B cell (primary cell): Measurements from ENCODE around the gene GSC2. TPM values are rescaled to one million over a fixed set of nuclear protein-coding genes. Genes with fewer than 3 reads are reported as not detected.

Experiments used
- ATAC-seq: fragments of 200-7000 bp; cut with Tn5 transposase; one replicate; pipeline ENCODE4 v1.10.0; 2021; ENCODE audit warnings: low read depth, mild to moderate bottlenecking, moderate number of reproducible peaks, moderate library complexity
- CTCF ChIA-PET: fragments of 350-600 bp; sonication (Branson Sonifier 250); formaldehyde crosslinking; loops from one replicate; lab custom pipeline; 2021; ENCODE audit warnings: antibody characterized with exemption, inconsistent platforms; lab: Charles Lee
- POLR2A ChIA-PET: fragments of 350-600 bp; sonication (Branson Sonifier 250); formaldehyde crosslinking; loops from one replicate; lab custom pipeline; 2021; ENCODE audit warnings: antibody characterized with exemption; lab: Charles Lee
- DNase-seq: peaks from one replicate; pipeline ENCODE4 v3.0.0; 2013
- H2AFZ ChIP-seq: 2 replicates; pipeline ENCODE4 v1.6.1; 2012; ENCODE audit warnings: mild to moderate bottlenecking, low read depth, low read length; ENCODE audit not compliant: insufficient read depth, poor library complexity, severe bottlenecking
- H3K27ac ChIP-seq, 2 donors: 1 replicate in 1 of 2; 2 replicates in 1 of 2; pipeline ENCODE4 v1.5.1; 2012 to 2013; ENCODE audit warnings: low read length in 2 of 2, mild to moderate bottlenecking in 2 of 2, moderate library complexity in 1 of 2
- H3K27me3 ChIP-seq, 4 experiments: fragments of 200-600 bp in 1 of 4; sonication (generic) in 1 of 4; replicated peaks in 1 of 4; 1 replicate in 2 of 4; 2 replicates in 2 of 4; pipeline versions ENCODE4 v1.6.1 to v1.7.0; 2013 to 2016; ENCODE audit warnings: low read length in 3 of 4, mild to moderate bottlenecking in 2 of 4, mixed read lengths in 1 of 4, moderate library complexity in 1 of 4; ENCODE audit not compliant: insufficient read depth in 4 of 4, control insufficient read depth in 3 of 4; ENCODE audit errors: control extremely low read depth in 1 of 4
- H3K36me3 ChIP-seq, 2 experiments: replicated peaks in 1 of 2; 1 replicate in 1 of 2; 2 replicates in 1 of 2; pipeline versions ENCODE4 v1.6.1 to v1.7.1; 2013; ENCODE audit warnings: low read length in 1 of 2; ENCODE audit not compliant: insufficient read depth in 2 of 2, control insufficient read depth in 1 of 2; ENCODE audit errors: control extremely low read depth in 1 of 2, extremely low read depth in 1 of 2
- H3K4me1 ChIP-seq, 2 donors: fragments of 200-600 bp in 1 of 2; sonication (generic) in 1 of 2; 1 replicate in 1 of 2; 2 replicates in 1 of 2; pipeline versions ENCODE4 v1.5.1 to v1.6.1; 2013 to 2017; ENCODE audit warnings: low read length in 2 of 2; ENCODE audit not compliant: control insufficient read depth in 2 of 2, insufficient read depth in 2 of 2
- H3K4me2 ChIP-seq: replicated peaks from 2 replicates; pipeline ENCODE3; 2012; ENCODE audit warnings: mild to moderate bottlenecking, low read depth, low read length; ENCODE audit not compliant: poor library complexity, severe bottlenecking
- H3K4me3 ChIP-seq, 5 experiments: fragments of 200-600 bp in 1 of 5; sonication (generic) in 1 of 5; 1 replicate in 3 of 5; 2 replicates in 2 of 5; pipeline versions ENCODE4 v1.5.1 to v1.7.0; 2011 to 2016; ENCODE audit warnings: low read length in 4 of 5, mild to moderate bottlenecking in 4 of 5, low read depth in 2 of 5, control low read depth in 1 of 5, moderate library complexity in 1 of 5; ENCODE audit not compliant: insufficient read depth in 1 of 5; ENCODE audit errors: control extremely low read depth in 1 of 5, extremely low read depth in 1 of 5
- H3K79me2 ChIP-seq: fragments of 200-600 bp; sonication (generic); one replicate; pipeline ENCODE4 v1.6.0; 2016; ENCODE audit warnings: low read length; ENCODE audit not compliant: control insufficient read depth, insufficient read depth
- H3K9ac ChIP-seq: fragments of 200-600 bp; sonication (generic); 2 replicates; pipeline ENCODE4 v1.6.1; 2017; ENCODE audit warnings: mild to moderate bottlenecking, low read length, moderate library complexity
- H3K9me3 ChIP-seq, 3 donors: one replicate each; pipeline versions ENCODE4 v1.6.1 to v1.7.1; 2013; ENCODE audit warnings: low read length in 2 of 3; ENCODE audit not compliant: control insufficient read depth in 2 of 3, insufficient read depth in 1 of 3; ENCODE audit errors: control extremely low read depth in 1 of 3
- H4K20me1 ChIP-seq: 2 replicates; pipeline ENCODE4 v1.6.0; 2012; ENCODE audit warnings: mild to moderate bottlenecking, low read length; ENCODE audit not compliant: insufficient read depth, control insufficient read depth, poor library complexity, severe bottlenecking
- H3K27ac Mint-ChIP-seq: one replicate; pipeline ENCODE4 v1.8.0; 2021; ENCODE audit warnings: mixed read lengths
- H3K27me3 Mint-ChIP-seq: one replicate; pipeline ENCODE4 v1.8.0; 2021; ENCODE audit warnings: mixed read lengths
- H3K4me1 Mint-ChIP-seq: one replicate; pipeline ENCODE4 v1.8.0; 2021; ENCODE audit warnings: mixed read lengths
- H3K4me3 Mint-ChIP-seq: one replicate; pipeline ENCODE4 v1.8.0; 2021; ENCODE audit warnings: mixed read lengths
- H3K9me3 Mint-ChIP-seq: one replicate; pipeline ENCODE4 v1.8.0; 2022; ENCODE audit warnings: mixed read lengths; ENCODE audit not compliant: insufficient read depth
- EZH2 ChIP-seq: IDR thresholded peaks from 2 replicates; pipeline ENCODE4 v1.6.1; 2012; ENCODE audit warnings: borderline replicate concordance, low read depth, mild to moderate bottlenecking, moderate library complexity, low read length; ENCODE audit not compliant: insufficient read depth, poor library complexity, severe bottlenecking
- WGBS: methylation state at CpG from one replicate; pipeline ENCODE4 v1.1.5; 2013; ENCODE audit warnings: missing lambda C conversion rate; ENCODE audit not compliant: insufficient coverage; 5-methylcytosine and 5-hydroxymethylcytosine counted together
- intact Hi-C: fragments of 100-400 bp; cut with micrococcal nuclease; formaldehyde crosslinking; loops from one replicate; pipeline ENCODE4 v1.10.0; 2022
- polyA plus RNA-seq: library from polyadenylated mRNA; depleted of rRNA; stranded (reverse); fragments of >200 nt; gene quantifications from 2 replicates; pipeline ENCODE4 v1.2.3, GENCODE V29; 2012
- total RNA-seq, 2 donors: library from RNA; stranded (reverse); fragments of 120-200 nt in 1 of 2; gene quantifications; 1 replicate in 1 of 2; 2 replicates in 1 of 2; pipeline versions ENCODE4 v1.2.3 to v1.2.4, GENCODE V29; 2013 to 2022
- TF ChIP-seq, protein P1 (sequence below): fragments of 200-600 bp; IDR thresholded peaks from one replicate; pipeline ENCODE4 v1.8.0; 2022; ENCODE audit warnings: antibody characterized with exemption, mild to moderate bottlenecking

Gene GSC2
- total and polyA plus RNA-seq, 2 donors (not counting 1 experiment from before 2014, with no cell fraction given), result not detected

DNA sequence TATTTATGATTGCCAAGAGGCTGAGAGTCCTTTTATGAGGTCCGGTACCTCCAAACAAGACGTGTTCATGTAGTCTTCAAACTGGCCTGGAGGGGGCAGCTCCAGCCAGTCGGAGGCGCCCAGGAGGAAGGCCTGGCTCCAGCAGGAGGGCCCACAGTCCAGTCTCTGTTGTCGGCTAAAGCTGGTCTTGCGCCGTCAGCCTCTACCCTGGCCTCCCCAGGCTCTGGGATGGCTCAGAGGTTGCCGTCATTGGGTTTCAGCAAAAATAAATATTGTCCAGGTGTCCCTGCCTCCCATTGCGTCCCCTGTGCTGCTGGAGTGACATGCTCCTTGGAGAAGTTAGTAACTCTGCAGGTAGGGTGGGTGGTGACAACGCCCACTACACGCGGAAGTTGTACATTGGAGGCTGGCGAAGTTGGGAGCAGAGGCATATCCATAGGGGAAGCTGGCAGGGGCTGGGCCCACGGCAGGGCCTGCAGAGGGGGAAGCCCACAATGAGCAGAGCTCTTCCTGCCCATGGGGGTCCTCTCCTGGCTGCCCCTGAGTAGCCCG lies 29.5 kb upstream of the GSC2 start:
- peak overlapping the region; percentile 87 for H3K4me3 Mint-ChIP-seq
- peak overlapping the region; percentile 82 for H3K4me2 ChIP-seq
- H3K9ac ChIP-seq, result peak overlapping the region; percentile 71
- H3K4me3 ChIP-seq, result peak overlapping the region; percentile 18 to 76 (median 66)
- H3K27me3 Mint-ChIP-seq, result no peaks in the 10 kb centered on the region
- H3K27me3 ChIP-seq, result no peaks in the 10 kb centered on the region
- CTCF ChIA-PET, result interaction anchor here (0.5 to 4.4 kb wide), 17 partner anchors 33 to 452 kb away, joined by 3 to 27 read pairs (median 4); partner anchors contain the start of gene ESS2
- ATAC-seq (peak; percentile 39), DNase-seq (peak; percentile 76)
- peak overlapping the region; percentile 78 for H2AFZ ChIP-seq
- POLR2A ChIA-PET, result interaction anchor here (0.5 to 1.9 kb wide), 5 partner anchors 35 to 1183 kb away, joined by 3 to 8 read pairs (median 6); partner anchors contain the start of genes ESS2, HIRA and MRPL40
- no peak for TF ChIP-seq EZH2
- TF ChIP-seq, protein P1, sequence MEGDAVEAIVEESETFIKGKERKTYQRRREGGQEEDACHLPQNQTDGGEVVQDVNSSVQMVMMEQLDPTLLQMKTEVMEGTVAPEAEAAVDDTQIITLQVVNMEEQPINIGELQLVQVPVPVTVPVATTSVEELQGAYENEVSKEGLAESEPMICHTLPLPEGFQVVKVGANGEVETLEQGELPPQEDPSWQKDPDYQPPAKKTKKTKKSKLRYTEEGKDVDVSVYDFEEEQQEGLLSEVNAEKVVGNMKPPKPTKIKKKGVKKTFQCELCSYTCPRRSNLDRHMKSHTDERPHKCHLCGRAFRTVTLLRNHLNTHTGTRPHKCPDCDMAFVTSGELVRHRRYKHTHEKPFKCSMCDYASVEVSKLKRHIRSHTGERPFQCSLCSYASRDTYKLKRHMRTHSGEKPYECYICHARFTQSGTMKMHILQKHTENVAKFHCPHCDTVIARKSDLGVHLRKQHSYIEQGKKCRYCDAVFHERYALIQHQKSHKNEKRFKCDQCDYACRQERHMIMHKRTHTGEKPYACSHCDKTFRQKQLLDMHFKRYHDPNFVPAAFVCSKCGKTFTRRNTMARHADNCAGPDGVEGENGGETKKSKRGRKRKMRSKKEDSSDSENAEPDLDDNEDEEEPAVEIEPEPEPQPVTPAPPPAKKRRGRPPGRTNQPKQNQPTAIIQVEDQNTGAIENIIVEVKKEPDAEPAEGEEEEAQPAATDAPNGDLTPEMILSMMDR, result peak; percentile 76
- H3K4me1 ChIP-seq, result peaks cover 13 to 33% of the 10 kb centered on the region in 2 donors
- peaks cover 26% of the 10 kb centered on the region for H4K20me1 ChIP-seq
- peaks cover 0 to 3% (median 0%) of the 10 kb centered on the region in 3 donors for H3K9me3 ChIP-seq
- H3K9me3 Mint-ChIP-seq, result no peaks in the 10 kb centered on the region
- peaks cover 0 to 4% of the 10 kb centered on the region in 2 experiments for H3K36me3 ChIP-seq
- peaks cover 12% of the 10 kb centered on the region for H3K79me2 ChIP-seq
- H3K27ac Mint-ChIP-seq, result peak overlapping the region; percentile 89
- intact Hi-C loops, result loop anchor here (1.0 to 2.0 kb wide), 6 partner anchors 111 to 1119 kb away; partner anchors contain the start of genes CDC45, CLTCL1, MRPL40 and UFD1
- H3K27ac ChIP-seq, result peak overlapping the region in 1 of 2 donors; percentile 58
- peaks cover 29% of the 10 kb centered on the region for H3K4me1 Mint-ChIP-seq
- WGBS, result 37% methylated on average over 15 of the region's 15 CpGs
